ENCODE data around the gene FAM13A.

The FAM13A gene

GRCh38 chr4:88705223-88705622 lies 351.8 kb downstream of the FAM13A start:
- no peak for DNase-seq

- no peak for DNase-seq
Observed at GRCh38 chr4:88702782-88703181, 354.2 kb downstream of the FAM13A start.

GRCh38 chr4:88698519-88698918 lies 358.5 kb downstream of the FAM13A start:
- DNase-seq: no peak

GRCh38 chr4:88697588-88698329 lies 359.2 kb downstream of the FAM13A start, which contains the start of gene NAP1L5:
NAP1L5 (minus strand) TSS chr4:88697829; CDS start chr4:88697754, 75 bp downstream.
- peak; percentile 41 to 59 for DNase-seq

- DNase-seq: no peak
Observed at GRCh38 chr4:88697141-88697540, 359.8 kb downstream of the FAM13A start.

GRCh38 chr4:88696630-88697029 lies 360.4 kb downstream of the FAM13A start:
- no peak for DNase-seq

- no peak for DNase-seq
Observed at GRCh38 chr4:88693792-88694191, 363.2 kb downstream of the FAM13A start.

GRCh38 chr4:88690355-88690754 lies 366.6 kb downstream of the FAM13A start:
- no peak for DNase-seq

GRCh38 chr4:88681209-88681608 lies 375.8 kb downstream of the FAM13A start:
- DNase-seq: no peak
